GM21723 (cell line): ENCODE results near the gene CDH7.

ENCODE experiments used
- ATAC-seq: cut with Tn5 transposase; IDR thresholded peaks from one replicate; pipeline ENCODE4 v1.9.1; 2021; ENCODE audit warnings: mild to moderate bottlenecking, moderate library complexity; ENCODE audit not compliant: unreplicated experiment

The CDH7 gene

DNA sequence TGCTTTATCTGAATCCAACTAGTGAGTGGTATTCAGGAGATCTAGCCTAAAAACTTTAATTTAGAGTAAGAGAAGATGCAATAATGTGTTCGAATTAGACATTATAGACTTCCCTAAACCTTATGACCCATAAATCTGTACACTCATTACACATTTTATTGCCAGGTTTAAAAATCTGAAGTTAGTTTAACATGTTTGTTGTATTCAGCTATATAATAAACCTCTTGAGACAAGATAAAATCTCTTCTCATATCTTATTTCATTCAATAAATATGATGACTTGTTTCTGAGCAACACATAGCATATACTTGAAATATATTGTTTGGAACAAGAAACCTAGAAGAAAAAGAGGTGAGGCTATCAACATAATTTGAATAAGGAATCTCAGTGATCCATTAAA is 150.7 kb downstream of the CDH7 start:
- ATAC-seq: no peak

DNA sequence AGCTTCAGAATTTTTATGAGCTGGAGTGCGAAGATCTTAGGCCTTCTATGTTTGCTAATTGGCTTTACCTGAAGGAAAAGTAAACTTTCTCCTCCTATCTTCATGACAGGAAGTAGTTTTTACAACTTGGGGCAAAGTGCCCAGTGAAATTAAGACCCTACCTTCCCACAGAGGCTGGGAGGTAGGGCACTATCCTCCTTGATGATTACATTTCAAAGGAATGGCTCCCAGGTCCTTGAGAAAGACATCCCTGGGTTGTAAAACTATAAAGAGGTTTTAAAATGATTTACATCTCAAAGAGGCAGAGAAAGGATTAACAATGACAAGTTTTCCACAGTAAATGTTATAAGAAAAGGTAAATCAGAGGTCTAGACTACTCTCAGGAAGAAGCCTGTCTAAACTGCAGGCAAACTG is 155.8 kb downstream of the CDH7 start:
- ATAC-seq: no peak

DNA sequence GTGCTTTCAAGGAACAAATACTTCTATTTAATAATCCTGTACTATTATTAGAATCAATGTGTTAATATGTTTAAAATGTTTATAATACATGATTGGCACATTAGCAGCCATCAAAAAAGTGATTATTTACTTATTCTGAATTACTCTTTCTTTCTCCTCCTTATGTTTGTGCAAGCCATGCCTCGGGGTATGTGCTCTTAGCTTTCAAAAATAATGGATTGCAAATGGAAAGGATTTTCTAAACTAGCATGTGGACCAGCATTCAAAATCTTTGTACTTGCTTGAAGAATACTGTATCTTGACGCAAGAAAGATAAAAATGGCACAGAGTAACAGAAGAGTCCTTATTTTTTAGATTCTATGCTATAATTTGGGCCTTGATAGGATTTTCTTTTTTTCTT is 156.5 kb downstream of the CDH7 start:
- ATAC-seq: no peak

DNA sequence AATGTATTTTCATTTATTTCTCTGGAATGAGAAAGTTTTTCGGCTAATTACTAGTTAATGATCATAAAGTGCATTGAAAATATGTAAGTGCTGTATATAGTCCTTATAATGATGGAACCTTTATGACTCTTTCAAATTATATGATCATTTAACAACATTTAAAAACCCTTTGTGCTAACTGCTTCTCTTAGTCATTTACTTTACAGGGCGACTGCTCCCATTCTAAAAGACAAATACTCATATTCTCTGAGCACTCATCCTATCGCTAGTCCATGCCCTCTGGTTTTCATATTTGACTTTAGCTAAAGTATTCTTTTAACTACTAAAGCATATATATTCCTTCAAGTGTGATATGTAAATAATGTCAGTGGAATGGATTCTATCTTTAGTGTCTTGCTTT is 168.2 kb downstream of the CDH7 start:
- ATAC-seq: no peak

DNA sequence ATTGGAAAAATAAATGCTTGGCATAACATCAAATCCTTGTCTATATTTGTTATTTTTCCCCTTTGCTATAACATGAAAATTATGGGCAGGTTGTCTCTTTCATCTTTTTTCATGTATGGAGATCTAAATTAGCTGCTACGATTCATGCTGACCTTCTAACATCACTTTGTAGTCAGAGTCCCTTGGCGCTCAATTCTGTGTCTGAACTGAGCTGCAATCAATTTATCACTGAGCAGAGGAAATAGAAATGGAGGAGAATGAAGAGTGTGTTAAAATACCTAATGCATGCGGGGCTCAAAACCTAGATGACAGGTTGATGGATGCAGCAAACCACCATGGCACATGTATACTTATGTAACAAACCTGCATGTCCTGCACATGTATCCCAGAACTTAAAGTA is 168.9 kb downstream of the CDH7 start:
- no peak for ATAC-seq

DNA sequence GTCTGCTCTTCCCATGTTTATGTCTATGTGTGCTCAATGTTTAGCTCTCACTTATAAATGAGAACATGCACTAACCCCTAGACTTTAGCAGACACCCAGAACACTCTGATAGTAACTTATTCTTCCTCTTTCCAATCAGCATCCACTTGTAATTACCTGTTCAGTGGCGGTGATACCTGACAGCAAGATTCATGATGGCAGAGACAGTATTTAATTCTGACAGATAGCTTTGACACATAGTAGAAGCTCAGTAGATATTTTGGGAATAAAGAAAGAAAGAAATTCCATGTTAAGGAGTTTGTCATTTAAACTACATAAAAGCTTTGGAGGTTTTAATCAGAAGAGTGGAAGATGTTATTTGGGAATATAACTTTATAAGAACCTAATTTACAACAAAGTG is 171.3 kb downstream of the CDH7 start:
- ATAC-seq: no peak

DNA sequence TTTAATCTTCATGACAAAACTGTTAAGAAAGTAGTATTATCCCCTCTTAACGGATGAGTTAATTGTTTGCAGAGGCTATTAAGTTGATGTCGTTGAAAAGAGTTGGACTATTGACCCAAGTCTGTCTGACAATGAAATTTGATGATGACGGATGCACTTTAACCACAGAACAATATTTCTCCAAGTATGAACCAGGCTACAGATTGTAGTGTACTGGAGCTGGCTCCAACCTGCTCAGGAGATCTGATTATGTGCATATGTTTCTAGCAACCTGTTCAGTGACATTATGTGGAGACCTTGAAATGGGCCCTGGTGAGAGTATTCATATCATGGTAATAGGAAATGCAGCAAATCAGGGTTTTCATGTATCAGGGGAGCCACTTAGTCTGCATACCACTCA is 174.1 kb downstream of the CDH7 start:
- no peak for ATAC-seq

DNA sequence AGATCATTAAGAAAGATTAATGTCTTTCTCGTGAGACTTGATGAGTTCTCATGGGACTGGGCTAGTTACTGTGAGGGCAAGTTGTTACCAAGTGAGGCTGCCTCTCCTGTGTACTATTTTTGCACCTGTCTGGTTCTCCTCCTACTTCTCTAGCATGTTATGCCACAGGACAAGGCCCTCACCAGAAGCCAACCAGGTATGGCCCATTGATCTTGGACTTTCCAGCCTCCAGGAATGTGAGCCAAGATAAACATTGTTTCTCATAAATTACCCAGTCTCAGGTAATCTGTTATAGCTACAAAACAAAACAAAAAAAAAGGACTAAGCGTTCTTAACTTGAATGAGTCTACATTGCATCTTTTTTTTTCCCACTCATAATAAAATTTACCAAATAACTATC is 184.1 kb downstream of the CDH7 start:
- ATAC-seq: no peak

DNA sequence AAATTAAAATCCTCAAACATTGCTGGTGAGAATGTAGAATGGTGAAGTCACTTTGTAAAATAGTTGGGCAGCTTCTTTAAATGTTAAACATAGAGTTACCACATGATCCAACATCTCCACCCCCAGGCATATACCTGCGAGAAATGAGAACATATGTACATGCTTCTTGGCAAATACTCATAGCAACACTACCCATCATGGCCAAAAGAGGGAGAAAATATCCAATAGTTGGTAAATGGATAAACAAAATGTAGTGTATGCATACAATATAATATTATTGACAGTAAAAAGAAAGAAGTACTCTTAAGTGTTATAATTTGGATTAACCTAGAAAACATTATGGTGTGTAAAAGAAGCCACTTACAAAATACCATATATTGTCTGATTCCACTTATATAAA is 185.9 kb downstream of the CDH7 start:
- ATAC-seq: no peak

DNA sequence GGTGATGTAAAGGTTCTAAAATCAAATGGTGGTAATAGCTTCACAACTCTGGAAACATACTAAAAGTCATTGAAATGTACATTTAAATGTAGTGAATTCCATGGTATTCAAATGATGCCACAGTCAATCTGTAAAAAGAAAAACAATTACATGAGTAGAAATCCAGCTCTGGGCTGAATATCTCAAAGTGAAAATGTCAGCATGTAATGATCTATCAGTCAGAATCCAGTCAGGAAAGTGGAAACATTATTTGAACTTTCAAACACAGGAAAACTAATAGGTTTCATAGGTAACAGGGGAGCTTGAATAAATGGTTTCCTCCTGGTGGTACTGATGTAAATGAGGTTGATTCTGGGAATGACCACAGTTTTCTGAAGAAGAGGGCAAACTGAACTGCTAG is 186.4 kb downstream of the CDH7 start:
- no peak for ATAC-seq

DNA sequence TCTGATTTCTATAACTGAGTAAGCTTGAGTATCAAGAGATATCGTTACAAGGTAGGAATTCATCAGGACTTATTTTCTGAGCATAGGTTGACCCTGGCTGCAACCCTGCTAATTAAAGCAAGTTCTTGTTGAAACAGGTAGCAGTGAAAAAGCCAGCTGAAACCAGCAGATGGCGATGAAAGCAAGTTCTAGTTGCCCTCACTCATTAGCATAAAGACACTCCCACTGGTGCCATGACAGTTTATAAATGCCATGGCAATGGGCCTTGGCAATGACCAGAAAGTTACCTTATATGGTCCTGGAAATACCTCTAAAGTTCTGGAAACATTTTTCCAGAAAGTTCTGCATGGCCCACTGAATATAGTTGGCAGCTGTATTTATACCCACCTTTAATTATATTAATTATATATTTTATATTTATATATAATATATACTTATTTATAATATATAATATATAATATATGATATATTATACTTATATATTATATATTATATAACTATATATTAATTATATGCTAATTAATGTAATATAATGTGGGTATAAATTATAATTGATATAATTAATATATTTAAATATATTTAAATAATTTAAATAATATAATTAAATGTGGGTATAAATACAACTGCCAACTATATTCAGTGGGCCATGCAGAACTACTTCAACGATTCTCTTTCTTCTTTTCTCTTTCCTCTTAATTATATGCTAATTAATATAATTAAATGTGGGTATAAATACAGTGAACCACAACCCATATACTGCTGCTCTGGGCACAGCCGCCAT is 188.0 kb downstream of the CDH7 start:
- ATAC-seq: peak; percentile 57
